Liver (tissue), 9 donors: ENCODE data around the gene TMEM200A. TPM values are rescaled to one million over a fixed set of nuclear protein-coding genes. Genes with fewer than 3 reads are reported as not detected.

Source experiments
- DNase-seq: peaks from one replicate; pipeline ENCODE4 v3.0.0-alpha.2; 2017; ENCODE audit warnings: low spot score
- H3K27ac ChIP-seq, 2 donors: one replicate each; pipeline ENCODE4 v1.7.0; 2013; ENCODE audit warnings: inconsistent platforms in 2 of 2, low read length in 2 of 2, control low read depth in 1 of 2, low read depth in 1 of 2, mild to moderate bottlenecking in 1 of 2
- H3K27me3 ChIP-seq, 4 donors: one replicate each; pipeline versions ENCODE4 v1.6.1 to v1.7.0; 2013; ENCODE audit warnings: low read length in 3 of 4, inconsistent platforms in 1 of 4, mild to moderate bottlenecking in 1 of 4, moderate library complexity in 1 of 4; ENCODE audit not compliant: control insufficient read depth in 4 of 4, insufficient read depth in 4 of 4
- H3K36me3 ChIP-seq, 4 donors: one replicate each; pipeline versions ENCODE4 v1.6.1 to v1.7.0; 2013; ENCODE audit warnings: low read length in 3 of 4, mild to moderate bottlenecking in 3 of 4, low read depth in 1 of 4, moderate library complexity in 1 of 4; ENCODE audit not compliant: control insufficient read depth in 4 of 4, insufficient read depth in 3 of 4
- H3K4me1 ChIP-seq, 4 donors: one replicate each; pipeline versions ENCODE4 v1.6.1 to v1.7.0; 2013; ENCODE audit warnings: low read length in 3 of 4, mild to moderate bottlenecking in 3 of 4, moderate library complexity in 1 of 4; ENCODE audit not compliant: control insufficient read depth in 4 of 4, insufficient read depth in 4 of 4
- H3K4me3 ChIP-seq, 3 donors: one replicate each; pipeline versions ENCODE4 v1.6.1 to v1.7.0; 2013; ENCODE audit warnings: low read length in 3 of 3, control low read depth in 1 of 3, low read depth in 1 of 3, mild to moderate bottlenecking in 1 of 3
- H3K9ac ChIP-seq, 2 donors: one replicate each; pipeline ENCODE4 v1.7.0; 2013; ENCODE audit warnings: low read length in 2 of 2, mild to moderate bottlenecking in 2 of 2, moderate library complexity in 2 of 2, control low read depth in 1 of 2, low read depth in 1 of 2
- H3K9me3 ChIP-seq, 4 donors: one replicate each; pipeline versions ENCODE4 v1.6.1 to v1.7.0; 2013; ENCODE audit warnings: low read length in 3 of 4; ENCODE audit not compliant: control insufficient read depth in 4 of 4
- ATF3 ChIP-seq: IDR thresholded peaks from 2 replicates; pipeline ENCODE4 v1.6.1; 2016; ENCODE audit warnings: antibody characterized with exemption
- CTCF ChIP-seq: fragments of 150-350 bp; IDR thresholded peaks from 2 replicates; pipeline ENCODE4 v1.5.1; 2017; ENCODE audit warnings: improper control_type of control experiment, low read depth, low read length; ENCODE audit not compliant: missing input control
- EGR1 ChIP-seq, 2 donors: IDR thresholded peaks; 2 replicates each; pipeline ENCODE4 v1.6.1; 2016 to 2018; ENCODE audit warnings: antibody characterized with exemption in 2 of 2, low read depth in 2 of 2
- FOXA1 ChIP-seq: IDR thresholded peaks from 2 replicates; pipeline ENCODE4 v1.6.1; 2016; ENCODE audit warnings: antibody characterized with exemption
- FOXA2 ChIP-seq: IDR thresholded peaks from 2 replicates; pipeline ENCODE4 v1.6.1; 2016; ENCODE audit warnings: antibody characterized with exemption
- HNF4A ChIP-seq, 2 donors: conservative IDR thresholded peaks; 2 replicates each; pipeline ENCODE4 v1.6.1; 2016; ENCODE audit warnings: antibody characterized with exemption in 2 of 2, mild to moderate bottlenecking in 2 of 2
- HNF4G ChIP-seq: IDR thresholded peaks from 2 replicates; pipeline ENCODE4 v1.6.1; 2016; ENCODE audit warnings: antibody characterized with exemption
- JUND ChIP-seq, 2 donors: IDR thresholded peaks; 2 replicates each; pipeline ENCODE4 v1.6.1; 2016; ENCODE audit warnings: antibody characterized with exemption in 2 of 2
- NR2F2 ChIP-seq: IDR thresholded peaks from 2 replicates; pipeline ENCODE4 v1.6.1; 2016; ENCODE audit warnings: antibody characterized with exemption
- RAD21 ChIP-seq, 2 donors: IDR thresholded peaks; 2 replicates each; pipeline ENCODE4 v1.6.1; 2016; ENCODE audit warnings: antibody characterized with exemption in 2 of 2, mild to moderate bottlenecking in 2 of 2
- RXRA ChIP-seq, 2 donors: IDR thresholded peaks; 2 replicates each; pipeline ENCODE4 v1.6.1; 2017 to 2018; ENCODE audit warnings: antibody characterized with exemption in 2 of 2, mild to moderate bottlenecking in 1 of 2
- SP1 ChIP-seq: IDR thresholded peaks from 2 replicates; pipeline ENCODE4 v1.6.1; 2018; ENCODE audit warnings: antibody characterized with exemption, mild to moderate bottlenecking
- TAF1 ChIP-seq: conservative IDR thresholded peaks from 2 replicates; pipeline ENCODE4 v1.6.1; 2016; ENCODE audit warnings: antibody characterized with exemption, mild to moderate bottlenecking
- YY1 ChIP-seq: IDR thresholded peaks from 2 replicates; pipeline ENCODE4 v1.6.1; 2016; ENCODE audit warnings: antibody characterized with exemption, mild to moderate bottlenecking
- WGBS: extraction: QIAGEN DNeasy Blood & Tissue Kit; methylation state at CpG from one replicate; pipeline ENCODE4 v1.1.7; 2013; 5-methylcytosine and 5-hydroxymethylcytosine counted together
- polyA plus RNA-seq, 2 donors: library from polyadenylated mRNA; stranded (reverse) in 1 of 2; unstranded in 1 of 2; fragments of 200-250 nt in 1 of 2; fragments of >200 nt in 1 of 2; fragmentation: Nextera tagmentation in 1 of 2; extraction: Ambion mirVana in 1 of 2; gene quantifications; one replicate each; pipeline versions ENCODE4 v1.2.1 to v1.2.3, GENCODE V29; 2013 to 2015
- total RNA-seq, 2 donors: library from RNA; depleted of rRNA; stranded (reverse); fragments of >200 nt; gene quantifications; one replicate each; pipeline ENCODE4 v1.2.3, GENCODE V29; 2014
- TF ChIP-seq, protein P1 (sequence below): IDR thresholded peaks from 2 replicates; pipeline ENCODE4 v1.6.1; 2016; ENCODE audit warnings: antibody characterized with exemption
- TF ChIP-seq, protein P2 (sequence below): IDR thresholded peaks from 2 replicates; pipeline ENCODE4 v1.6.1; 2016; ENCODE audit warnings: antibody characterized with exemption, mild to moderate bottlenecking
- donor health status: healthy.
- donor health status: healthy.
- donor health status: healthy.
- donor health status: healthy.
- donor health status: healthy.

TMEM200A gene
- total and polyA plus RNA-seq, 4 donors = 0.08 to 0.33 (median 0.09) TPM

DNA sequence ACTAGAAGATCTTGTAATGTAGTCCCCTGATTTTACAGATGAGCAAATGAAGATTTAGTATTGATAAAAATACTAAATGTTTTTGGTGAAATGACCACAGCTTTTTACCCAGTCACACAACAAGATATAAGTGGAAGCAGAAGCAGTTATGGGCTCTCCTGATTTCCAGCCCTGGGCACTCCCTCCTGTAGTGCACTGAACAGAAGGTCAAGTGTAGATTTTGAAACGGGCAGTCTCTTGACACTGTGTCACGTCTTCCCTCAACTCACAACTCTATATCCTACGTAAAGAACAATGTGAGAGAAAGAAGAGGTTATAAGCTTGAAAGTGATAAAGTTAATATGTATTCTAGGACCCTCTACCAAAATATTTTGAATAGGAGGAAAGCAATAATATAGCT lies 23.3 kb downstream of the TMEM200A start:
- H3K9me3 ChIP-seq = no peaks in the 10 kb centered on the region
- DNase-seq = no peak
- no peak overlapping the region for H3K4me3 ChIP-seq
- TF ChIP-seq RXRA (IDR thresholded peaks at IDR 0.05) (no peak), HNF4A (conservative IDR thresholded peaks at IDR 0.05) (no peak), NR2F2 (no peak), FOXA1 (no peak), RAD21 (IDR thresholded peaks at IDR 0.05) (no peak), EGR1 (IDR thresholded peaks at IDR 0.05; ENCODE audit: low read depth in 2 of 2) (no peak)
- no peaks in the 10 kb centered on the region for H3K36me3 ChIP-seq
- 77% methylated on average over 3 of the region's 3 CpGs for WGBS
- no peaks in the 10 kb centered on the region for H3K27me3 ChIP-seq
- no peaks in the 10 kb centered on the region for H3K4me1 ChIP-seq
- H3K27ac ChIP-seq = no peak overlapping the region
- no peak overlapping the region for H3K9ac ChIP-seq

DNA sequence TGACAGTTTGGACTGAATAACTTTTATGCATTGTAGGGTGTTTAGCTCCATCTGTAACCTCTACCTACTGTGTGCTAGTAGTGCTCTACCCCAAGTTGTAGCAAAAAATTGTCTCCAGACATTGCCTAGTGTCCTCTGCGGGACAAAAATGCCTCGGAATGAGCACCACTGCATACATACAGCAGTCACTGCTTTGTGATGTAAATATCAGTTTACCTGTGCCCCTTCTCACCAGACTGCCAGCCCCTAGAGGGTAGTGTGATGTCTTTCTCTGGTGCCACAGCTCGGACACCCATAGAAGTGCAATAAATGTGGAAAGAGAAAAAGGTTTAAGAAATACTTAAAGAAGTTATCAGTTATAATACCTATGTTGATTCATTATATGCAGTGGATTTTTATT lies 25.1 kb downstream of the TMEM200A start:
- H3K27ac ChIP-seq = no peak overlapping the region
- no peak for DNase-seq
- TF ChIP-seq HNF4A (conservative IDR thresholded peaks at IDR 0.05) (no peak), HNF4G (no peak), FOXA2 (no peak), SP1 (no peak), JUND (IDR thresholded peaks at IDR 0.05) (no peak), RAD21 (IDR thresholded peaks at IDR 0.05) (no peak), EGR1 (IDR thresholded peaks at IDR 0.05; ENCODE audit: low read depth in 2 of 2) (no peak), RXRA (IDR thresholded peaks at IDR 0.05) (no peak), YY1 (no peak), FOXA1 (no peak), NR2F2 (no peak), TAF1 (no peak), CTCF (no peak)
- TF ChIP-seq, protein P1, sequence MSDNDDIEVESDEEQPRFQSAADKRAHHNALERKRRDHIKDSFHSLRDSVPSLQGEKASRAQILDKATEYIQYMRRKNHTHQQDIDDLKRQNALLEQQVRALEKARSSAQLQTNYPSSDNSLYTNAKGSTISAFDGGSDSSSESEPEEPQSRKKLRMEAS = no peak
- H3K9ac ChIP-seq = no peak overlapping the region
- H3K36me3 ChIP-seq = no peaks in the 10 kb centered on the region
- 81% methylated on average over 3 of the region's 3 CpGs for WGBS
- no peaks in the 10 kb centered on the region for H3K27me3 ChIP-seq
- no peak overlapping the region for H3K4me3 ChIP-seq
- H3K4me1 ChIP-seq = no peaks in the 10 kb centered on the region
- H3K9me3 ChIP-seq = no peaks in the 10 kb centered on the region

- no peaks in the 10 kb centered on the region for H3K36me3 ChIP-seq
- H3K9me3 ChIP-seq = no peaks in the 10 kb centered on the region
- no peak overlapping the region for H3K4me3 ChIP-seq
- no peak overlapping the region for H3K27ac ChIP-seq
- DNase-seq = no peak
- WGBS = 89% methylated on average over 6 of the region's 6 CpGs
- TF ChIP-seq YY1 = no peak
- no peak for TF ChIP-seq HNF4A (conservative IDR thresholded peaks at IDR 0.05)
- no peak for TF ChIP-seq FOXA2
- TF ChIP-seq ATF3 = no peak
- TF ChIP-seq SP1 = no peak
- TF ChIP-seq EGR1 (IDR thresholded peaks at IDR 0.05; ENCODE audit: low read depth in 2 of 2) = no peak
- no peak for TF ChIP-seq CTCF
- TF ChIP-seq, protein P1 = no peak
- no peak for TF ChIP-seq HNF4G
- TF ChIP-seq JUND (IDR thresholded peaks at IDR 0.05) = no peak
- TF ChIP-seq, protein P2, sequence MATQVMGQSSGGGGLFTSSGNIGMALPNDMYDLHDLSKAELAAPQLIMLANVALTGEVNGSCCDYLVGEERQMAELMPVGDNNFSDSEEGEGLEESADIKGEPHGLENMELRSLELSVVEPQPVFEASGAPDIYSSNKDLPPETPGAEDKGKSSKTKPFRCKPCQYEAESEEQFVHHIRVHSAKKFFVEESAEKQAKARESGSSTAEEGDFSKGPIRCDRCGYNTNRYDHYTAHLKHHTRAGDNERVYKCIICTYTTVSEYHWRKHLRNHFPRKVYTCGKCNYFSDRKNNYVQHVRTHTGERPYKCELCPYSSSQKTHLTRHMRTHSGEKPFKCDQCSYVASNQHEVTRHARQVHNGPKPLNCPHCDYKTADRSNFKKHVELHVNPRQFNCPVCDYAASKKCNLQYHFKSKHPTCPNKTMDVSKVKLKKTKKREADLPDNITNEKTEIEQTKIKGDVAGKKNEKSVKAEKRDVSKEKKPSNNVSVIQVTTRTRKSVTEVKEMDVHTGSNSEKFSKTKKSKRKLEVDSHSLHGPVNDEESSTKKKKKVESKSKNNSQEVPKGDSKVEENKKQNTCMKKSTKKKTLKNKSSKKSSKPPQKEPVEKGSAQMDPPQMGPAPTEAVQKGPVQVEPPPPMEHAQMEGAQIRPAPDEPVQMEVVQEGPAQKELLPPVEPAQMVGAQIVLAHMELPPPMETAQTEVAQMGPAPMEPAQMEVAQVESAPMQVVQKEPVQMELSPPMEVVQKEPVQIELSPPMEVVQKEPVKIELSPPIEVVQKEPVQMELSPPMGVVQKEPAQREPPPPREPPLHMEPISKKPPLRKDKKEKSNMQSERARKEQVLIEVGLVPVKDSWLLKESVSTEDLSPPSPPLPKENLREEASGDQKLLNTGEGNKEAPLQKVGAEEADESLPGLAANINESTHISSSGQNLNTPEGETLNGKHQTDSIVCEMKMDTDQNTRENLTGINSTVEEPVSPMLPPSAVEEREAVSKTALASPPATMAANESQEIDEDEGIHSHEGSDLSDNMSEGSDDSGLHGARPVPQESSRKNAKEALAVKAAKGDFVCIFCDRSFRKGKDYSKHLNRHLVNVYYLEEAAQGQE = no peak
- H3K9ac ChIP-seq = no peak overlapping the region
- no peaks in the 10 kb centered on the region for H3K4me1 ChIP-seq
- no peaks in the 10 kb centered on the region for H3K27me3 ChIP-seq
These were observed 27.5 kb downstream of the TMEM200A start for GRCh38 chr6:130393306-130393705.
